HG02840 (cell line): ENCODE results near the gene SYDE1.

ENCODE experiments used
- ATAC-seq: cut with Tn5 transposase; IDR thresholded peaks from one replicate; pipeline ENCODE4 v1.9.1; 2021; ENCODE audit warnings: mild to moderate bottlenecking, moderate library complexity, moderate number of reproducible peaks; ENCODE audit not compliant: unreplicated experiment, low FRiP score

The SYDE1 gene

GRCh38 chr19:15159251-15159650 lies 52.0 kb downstream of the SYDE1 start:
- no peak for ATAC-seq

- no peak for ATAC-seq
These were observed 54.1 kb downstream of the SYDE1 start for GRCh38 chr19:15161028-15161984.
